ENCODE results near the gene TNNC1. TPM values are rescaled to one million over a fixed set of nuclear protein-coding genes. Genes with fewer than 3 reads are reported as not detected.

The TNNC1 gene
- total RNA-seq, 1 experiment from 2014 or later = 8.3 TPM

GRCh38 chr3:52405066-52405465 is 48.8 kb downstream of the TNNC1 start:
- no peaks in the 10 kb centered on the region for H3K9me2 ChIP-seq (ENCODE audit: insufficient read depth)
- no peak overlapping the region for H3K4me2 ChIP-seq
- no peak overlapping the region for H3K27ac ChIP-seq
- H2AFZ ChIP-seq = no peak overlapping the region
- no peaks in the 10 kb centered on the region for H4K20me1 ChIP-seq (ENCODE audit: insufficient read depth)
- TF ChIP-seq CTCF (conservative IDR thresholded peaks at IDR 0.05) = no peak
- no peak for TF ChIP-seq EZH2 (IDR thresholded peaks at IDR 0.05; ENCODE audit: low read depth)
- H3K79me2 ChIP-seq (ENCODE audit: low read depth) = peaks cover 21% of the 10 kb centered on the region
- no peak for DNase-seq
- intact Hi-C loops (cut with micrococcal nuclease; ENCODE audit: unreplicated experiment) = no loop called here
- H3K4me3 ChIP-seq = no peak overlapping the region
- H3K27me3 ChIP-seq (ENCODE audit: insufficient read depth, low read depth) = no peaks in the 10 kb centered on the region
- BruUV-seq (replicated peaks) = no TSS peak
- ChIA-PET POLR2A (ENCODE audit: unreplicated experiment) (no interaction called here), CTCF (no interaction called here)
- no peaks in the 10 kb centered on the region for H3K4me1 ChIP-seq (replicated peaks; ENCODE audit: insufficient read depth)
- H3K36me3 ChIP-seq (ENCODE audit: low read depth) = peaks cover 3% of the 10 kb centered on the region; the same call in 1 of the 2 replicates
- no peaks in the 10 kb centered on the region for H3K9me3 ChIP-seq (ENCODE audit: insufficient read depth, low read depth)
- no peaks in the 10 kb centered on the region for H3F3A ChIP-seq (ENCODE audit: insufficient read depth, low read depth)

- H3K9me3 ChIP-seq (ENCODE audit: insufficient read depth, low read depth) = no peaks in the 10 kb centered on the region
- no peaks in the 10 kb centered on the region for H3K4me1 ChIP-seq (replicated peaks; ENCODE audit: insufficient read depth)
- ChIA-PET POLR2A (ENCODE audit: unreplicated experiment) (no interaction called here), CTCF (no interaction called here)
- peaks cover 3% of the 10 kb centered on the region; the same call in 1 of the 2 replicates for H3K36me3 ChIP-seq (ENCODE audit: low read depth)
- no TSS peak for BruUV-seq (replicated peaks)
- H3K27me3 ChIP-seq (ENCODE audit: insufficient read depth, low read depth) = no peaks in the 10 kb centered on the region
- no peak overlapping the region for H3K4me3 ChIP-seq
- no peak overlapping the region for H2AFZ ChIP-seq
- H3K4me2 ChIP-seq = no peak overlapping the region
- no peaks in the 10 kb centered on the region for H3K9me2 ChIP-seq (ENCODE audit: insufficient read depth)
- peaks cover 18% of the 10 kb centered on the region for H3K79me2 ChIP-seq (ENCODE audit: low read depth)
- TF ChIP-seq CTCF (conservative IDR thresholded peaks at IDR 0.05) (no peak), EZH2 (IDR thresholded peaks at IDR 0.05; ENCODE audit: low read depth) (no peak)
- H3K27ac ChIP-seq = no peak overlapping the region
- intact Hi-C loops (cut with micrococcal nuclease; ENCODE audit: unreplicated experiment) = no loop called here
- no peaks in the 10 kb centered on the region for H3F3A ChIP-seq (ENCODE audit: insufficient read depth, low read depth)
- no peak for DNase-seq
- H4K20me1 ChIP-seq (ENCODE audit: insufficient read depth) = no peaks in the 10 kb centered on the region
Observed at GRCh38 chr3:52404391-52404790, 49.5 kb downstream of the TNNC1 start.

GRCh38 chr3:52403955-52404354 is 49.9 kb downstream of the TNNC1 start:
- DNase-seq = no peak
- no peak overlapping the region for H3K4me3 ChIP-seq
- no peaks in the 10 kb centered on the region for H3K27me3 ChIP-seq (ENCODE audit: insufficient read depth, low read depth)
- H3K9me3 ChIP-seq (ENCODE audit: insufficient read depth, low read depth) = no peaks in the 10 kb centered on the region
- TF ChIP-seq CTCF (conservative IDR thresholded peaks at IDR 0.05) (no peak), EZH2 (IDR thresholded peaks at IDR 0.05; ENCODE audit: low read depth) (no peak)
- no peaks in the 10 kb centered on the region for H4K20me1 ChIP-seq (ENCODE audit: insufficient read depth)
- no peak overlapping the region for H2AFZ ChIP-seq
- peaks cover 3% of the 10 kb centered on the region; the same call in 1 of the 2 replicates for H3K36me3 ChIP-seq (ENCODE audit: low read depth)
- peaks cover 3% of the 10 kb centered on the region; the same call in 1 of the 2 replicates for H3F3A ChIP-seq (ENCODE audit: insufficient read depth, low read depth)
- no peak overlapping the region for H3K27ac ChIP-seq
- H3K4me1 ChIP-seq (replicated peaks; ENCODE audit: insufficient read depth) = no peaks in the 10 kb centered on the region
- no peak overlapping the region for H3K4me2 ChIP-seq
- no TSS peak for BruUV-seq (replicated peaks)
- CTCF ChIA-PET = no interaction called here
- POLR2A ChIA-PET (ENCODE audit: unreplicated experiment) = no interaction called here
- intact Hi-C loops (cut with micrococcal nuclease; ENCODE audit: unreplicated experiment) = no loop called here
- no peaks in the 10 kb centered on the region for H3K9me2 ChIP-seq (ENCODE audit: insufficient read depth)
- peaks cover 14% of the 10 kb centered on the region for H3K79me2 ChIP-seq (ENCODE audit: low read depth)

Data from PC-9 (cell line).